Measurements from ENCODE around the gene XYLB.
"Not testable (repeated sequence)": the region's sequence is repeated elsewhere in the genome, so short reads cannot be mapped to it uniquely, and the experiment has no call there.

The XYLB gene

DNA sequence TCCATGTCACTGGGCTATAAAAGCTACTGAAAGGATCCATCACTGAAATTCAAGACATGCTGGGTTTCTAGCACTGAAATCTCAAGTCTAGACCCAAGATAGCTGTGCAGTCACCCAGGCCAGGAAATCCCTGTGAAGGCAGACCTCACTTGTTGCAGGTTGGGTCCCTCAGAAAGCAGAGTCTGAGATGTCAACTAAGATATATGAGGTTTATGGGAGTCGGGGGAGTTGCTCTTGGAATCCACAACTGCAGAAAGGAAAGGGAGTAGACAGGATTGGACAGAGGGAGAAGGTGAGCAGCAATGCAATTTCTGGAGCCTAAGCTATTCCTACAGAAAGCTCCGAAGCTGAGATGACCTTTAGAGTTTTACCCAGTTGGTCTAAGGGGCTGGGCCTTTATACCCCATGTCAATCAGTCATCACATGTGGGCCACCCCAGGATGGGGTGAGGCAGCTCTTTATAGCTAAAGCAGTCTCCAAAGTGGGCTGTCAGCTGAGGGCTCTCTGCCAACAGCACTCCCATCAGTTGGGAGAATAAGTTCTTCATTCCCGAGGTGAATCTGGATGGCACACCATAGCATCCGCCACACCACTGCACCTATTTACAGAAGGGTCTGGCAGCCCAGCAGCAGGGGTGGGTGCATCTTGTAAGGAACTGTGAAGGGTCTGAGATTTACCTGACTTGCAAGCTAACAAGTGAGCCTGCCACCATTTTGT, 54.8 kb downstream of the XYLB start:
- no peak for DNase-seq

DNA sequence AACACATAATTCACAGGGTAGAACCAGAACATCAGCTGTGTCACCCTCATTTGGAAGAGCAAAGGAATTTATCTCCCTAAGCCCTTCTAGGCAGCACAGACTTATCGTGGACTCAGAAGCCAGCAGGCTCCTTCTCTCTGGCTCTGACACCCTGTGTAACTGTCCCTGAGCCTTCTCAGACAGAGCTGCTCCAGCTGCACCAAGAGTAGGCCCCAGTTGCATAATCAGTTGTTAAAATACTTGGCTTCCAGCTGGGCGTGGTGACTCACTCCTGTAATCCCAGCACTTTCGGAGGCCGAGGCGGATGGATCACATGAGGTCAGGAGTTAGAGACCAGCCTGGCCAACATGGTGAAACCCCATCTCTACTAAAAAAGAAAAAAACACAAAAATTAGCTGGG, 57.7 kb downstream of the XYLB start:
- DNase-seq, result no peak

DNA sequence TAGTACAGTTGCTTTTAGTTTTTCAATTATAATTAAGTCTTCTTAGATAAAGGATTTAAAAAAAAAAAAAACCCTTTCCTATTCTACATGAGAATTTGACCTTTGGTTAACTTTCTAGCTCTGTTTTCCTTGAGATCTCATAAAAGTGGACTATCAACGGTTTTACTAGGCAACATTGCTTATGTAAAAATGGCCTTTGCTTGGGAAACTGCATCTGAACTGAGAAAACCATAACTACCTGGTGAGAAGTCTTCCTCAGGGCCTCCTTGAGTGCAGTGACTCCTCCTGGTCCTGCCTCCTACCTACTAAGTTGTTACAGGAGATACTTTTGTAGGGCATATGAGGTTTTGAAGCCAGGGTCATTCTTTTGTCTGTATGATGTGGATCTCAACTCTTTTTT, 65.0 kb downstream of the XYLB start:
- DNase-seq, result no peak

DNA sequence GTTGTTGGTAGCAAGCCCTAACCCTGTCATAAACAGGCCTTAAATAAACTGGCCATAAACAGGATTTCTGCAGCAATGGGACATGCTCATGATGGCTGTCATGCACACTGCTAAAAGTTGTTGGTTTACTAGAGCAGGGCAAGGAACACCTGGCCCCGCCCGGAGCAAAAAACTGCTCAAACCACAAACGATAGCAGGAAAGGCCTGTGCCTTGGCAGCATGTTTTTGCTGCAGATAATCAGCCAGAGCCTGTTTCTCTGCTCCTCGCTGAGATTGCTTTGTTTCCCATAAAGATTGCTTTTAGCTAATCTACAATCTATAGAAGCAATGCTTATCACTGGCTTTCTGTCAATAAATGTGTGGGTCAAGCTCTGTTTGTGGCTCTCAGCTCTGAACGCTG, 74.2 kb downstream of the XYLB start:
- DNase-seq, result not testable (repeated sequence)

DNA sequence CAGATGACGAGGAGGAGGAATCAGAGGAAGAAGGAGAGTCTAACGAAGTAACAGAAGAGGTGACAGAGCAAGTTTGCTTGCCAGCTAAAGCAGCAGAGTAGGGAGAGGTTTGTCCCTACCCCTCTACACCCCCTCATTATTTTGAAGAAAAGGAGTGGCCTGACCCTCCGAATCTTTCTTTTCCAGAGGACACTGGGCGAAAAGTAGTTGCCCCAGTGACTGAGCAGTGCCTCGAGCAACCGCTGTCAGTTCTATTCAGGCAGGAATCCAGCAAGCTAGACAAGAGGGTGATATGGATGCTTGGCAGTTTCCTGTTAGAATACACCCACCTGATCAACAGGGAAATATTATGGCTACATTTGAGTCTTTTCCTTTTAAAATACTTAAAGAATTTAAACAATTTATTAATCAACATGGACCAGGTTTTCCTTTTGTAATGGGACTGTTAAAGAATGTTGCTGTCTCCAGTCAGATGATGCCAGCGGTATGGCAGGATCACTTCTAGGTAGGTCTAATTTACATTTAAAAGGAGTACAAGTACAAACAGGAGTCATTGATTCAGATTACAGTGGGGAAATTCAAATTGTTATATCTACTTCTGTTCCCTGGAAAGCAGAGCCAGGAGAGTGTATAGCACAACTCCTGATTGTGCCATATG, 75.2 kb downstream of the XYLB start:
- DNase-seq, result no peak

DNA sequence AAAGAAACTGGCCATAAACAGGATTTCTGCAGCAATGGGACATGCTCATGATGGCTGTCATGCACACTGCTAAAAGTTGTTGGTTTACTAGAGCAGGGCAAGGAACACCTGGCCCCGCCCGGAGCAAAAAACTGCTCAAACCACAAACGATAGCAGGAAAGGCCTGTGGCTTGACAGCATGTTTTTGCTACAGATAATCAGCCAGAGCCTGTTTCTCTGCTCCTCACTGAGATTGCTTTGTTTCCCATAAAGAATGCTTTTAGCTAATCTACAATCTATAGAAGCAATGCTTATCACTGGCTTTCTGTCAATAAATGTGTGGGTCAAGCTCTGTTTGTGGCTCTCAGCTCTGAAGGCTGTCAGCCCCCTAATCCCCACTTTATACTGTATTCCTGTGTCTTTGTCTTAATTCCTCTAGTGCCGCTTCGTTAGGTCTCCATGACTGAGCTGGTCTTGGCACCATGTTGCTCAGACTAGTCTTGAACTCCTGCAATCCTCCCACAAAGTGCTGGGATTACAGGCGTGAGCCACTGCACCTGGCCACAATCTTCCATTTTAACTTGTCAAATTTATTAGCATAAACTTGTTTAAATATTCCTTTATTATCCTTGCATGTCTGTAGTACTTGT, 80.3 kb downstream of the XYLB start:
- DNase-seq, result not testable (repeated sequence)

DNA sequence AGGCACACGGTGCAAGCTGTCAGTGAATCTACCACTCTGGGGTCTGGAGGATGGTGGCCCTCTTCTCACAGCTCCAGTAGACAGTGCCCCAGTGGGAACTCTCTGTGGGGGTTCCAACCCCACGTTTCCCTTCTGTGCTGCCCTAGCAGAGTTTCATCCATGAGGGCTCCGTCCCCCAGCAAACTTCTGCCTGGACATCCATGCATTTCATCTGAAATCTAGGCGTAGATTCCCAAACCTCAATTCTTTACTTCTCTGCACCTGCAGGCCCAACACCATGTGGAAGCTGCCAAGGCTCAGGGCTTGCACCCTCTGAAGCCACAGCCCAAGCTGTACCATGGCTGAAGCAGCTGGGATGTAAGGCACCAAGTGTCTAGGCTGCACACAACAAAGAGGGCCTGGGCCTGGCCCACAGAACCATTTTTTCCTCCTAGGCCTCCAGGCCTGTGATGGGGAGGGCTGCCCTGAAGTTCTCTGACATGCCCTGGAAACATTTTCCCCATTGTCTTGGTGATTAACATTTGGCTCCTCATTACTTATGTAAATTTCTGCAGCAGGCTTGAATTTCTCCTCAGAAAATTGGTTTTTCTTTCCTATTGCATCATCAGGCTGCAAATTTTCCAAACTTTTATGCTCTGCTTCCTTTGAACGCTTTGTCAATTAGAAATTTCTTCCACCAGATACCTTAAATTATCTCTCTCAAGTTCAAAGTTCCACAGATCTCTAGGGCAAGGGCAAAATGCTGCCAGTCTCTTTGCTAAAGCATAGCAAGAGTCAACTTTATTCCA, 86.5 kb downstream of the XYLB start:
- DNase-seq, result not testable (repeated sequence)

DNA sequence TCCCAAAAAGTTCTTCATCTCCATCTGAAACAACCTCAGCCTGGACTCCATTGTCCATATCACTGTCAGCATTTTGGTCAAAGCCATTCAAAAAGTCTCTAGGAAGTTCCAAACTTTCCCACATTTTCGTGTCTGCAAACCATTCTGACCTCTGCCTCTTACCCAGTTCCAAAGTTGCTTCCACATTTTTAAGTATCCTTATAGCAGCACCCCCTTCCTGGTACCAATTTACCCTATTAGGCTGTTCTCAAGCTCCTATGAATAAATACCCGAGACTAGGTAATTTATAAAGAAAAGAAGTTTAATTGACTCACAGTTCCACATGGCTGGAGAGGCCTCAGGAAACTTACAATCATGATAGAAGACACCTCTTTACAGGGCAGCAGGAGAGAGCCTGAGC, 87.1 kb downstream of the XYLB start:
- DNase-seq, result not testable (repeated sequence)

DNA sequence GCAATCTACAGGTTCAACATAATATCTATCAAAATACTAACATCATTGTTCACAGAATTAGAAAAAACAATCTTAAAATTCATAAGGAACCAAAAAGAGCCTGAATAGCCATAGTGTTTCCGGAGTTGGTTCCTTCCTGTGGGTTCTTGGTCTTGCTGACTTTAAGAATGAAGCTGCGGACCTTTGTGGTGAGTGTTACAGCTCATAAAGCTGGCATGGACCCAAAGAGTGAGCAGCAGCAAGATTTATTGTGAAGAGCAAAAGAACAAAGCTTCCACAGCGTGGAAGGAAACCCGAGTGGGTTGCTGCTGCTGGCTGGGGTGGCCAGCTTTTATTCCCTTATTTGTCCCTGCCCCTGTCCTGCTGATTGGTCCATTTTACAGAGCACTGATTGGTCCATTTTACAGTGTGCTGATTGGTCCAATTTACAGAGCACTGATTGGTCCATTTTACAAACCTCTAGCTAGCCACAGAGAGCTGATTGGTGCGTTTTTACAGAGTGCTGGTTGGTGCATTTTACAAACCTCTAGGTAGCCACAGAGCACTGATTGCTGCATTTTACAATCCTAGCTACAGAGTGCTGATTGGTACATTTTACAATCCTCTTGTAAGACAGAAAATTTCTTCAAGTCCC, 92.0 kb downstream of the XYLB start:
- DNase-seq, result not testable (repeated sequence)

DNA sequence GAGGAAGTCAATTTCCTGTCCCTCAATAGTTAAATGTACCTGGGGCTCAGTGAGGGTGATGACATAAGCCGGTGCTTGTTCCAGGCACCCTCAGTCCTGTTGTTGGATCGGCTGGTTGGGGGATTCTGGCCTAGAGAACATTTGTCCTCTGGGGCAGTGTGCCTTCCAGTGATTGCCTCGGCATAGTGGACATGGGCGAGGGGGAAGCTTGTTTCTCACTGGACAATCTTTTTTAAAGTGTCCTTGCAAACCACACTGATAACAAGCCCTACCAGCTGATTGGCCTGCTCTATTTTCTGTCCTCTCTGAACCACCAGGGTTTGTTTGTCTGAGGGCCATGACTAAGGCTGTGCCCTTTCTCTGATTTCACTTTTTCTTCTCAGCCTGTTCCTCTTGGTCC, 96.6 kb downstream of the XYLB start:
- DNase-seq, result not testable (repeated sequence)

DNA sequence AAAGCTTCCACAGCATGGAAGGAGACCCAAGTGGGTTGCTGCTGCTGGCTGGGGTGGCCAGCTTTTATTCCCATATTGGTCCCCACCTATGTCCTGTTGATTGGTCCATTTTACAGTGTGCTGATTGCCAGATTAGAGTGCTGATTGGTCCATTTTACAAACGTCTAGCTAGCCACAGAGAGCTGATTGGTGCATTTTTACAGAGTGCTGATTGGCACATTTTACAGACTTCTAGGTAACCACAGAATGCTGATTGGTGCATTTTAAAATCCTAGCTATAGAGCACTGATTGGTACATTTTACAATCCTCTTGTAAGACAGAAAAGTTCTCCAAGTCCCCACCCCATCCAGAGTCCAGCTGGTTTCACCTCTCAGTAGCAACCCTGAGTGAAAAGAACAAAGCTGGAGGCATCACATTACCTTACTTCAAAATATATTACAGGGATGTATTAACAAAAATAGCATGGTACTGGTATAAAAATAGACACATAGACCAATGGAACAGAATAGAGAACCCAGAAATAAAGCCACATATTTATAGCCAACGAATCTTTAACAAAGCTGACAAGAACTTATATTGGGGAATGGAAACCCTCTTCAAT, 99.6 kb downstream of the XYLB start:
- DNase-seq, result no peak

DNA sequence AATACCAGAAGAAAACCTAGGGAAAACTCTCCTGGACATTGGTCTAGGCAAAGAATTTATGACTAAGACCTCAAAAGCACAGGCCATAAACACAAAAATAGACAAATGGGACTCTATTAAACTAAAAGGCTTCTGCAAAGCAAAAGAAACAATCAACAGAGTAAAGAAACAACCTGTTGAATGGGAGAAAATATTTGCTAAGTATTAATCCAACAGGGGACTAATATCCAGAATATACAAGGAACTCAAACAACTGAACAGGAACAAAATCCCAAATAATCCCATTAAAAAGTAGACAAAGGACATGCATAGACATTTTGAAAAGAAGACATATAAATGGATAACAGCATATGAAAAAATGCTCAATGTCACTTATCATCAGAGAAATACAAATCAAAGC, 100.2 kb downstream of the XYLB start:
- no peak for DNase-seq

DNA sequence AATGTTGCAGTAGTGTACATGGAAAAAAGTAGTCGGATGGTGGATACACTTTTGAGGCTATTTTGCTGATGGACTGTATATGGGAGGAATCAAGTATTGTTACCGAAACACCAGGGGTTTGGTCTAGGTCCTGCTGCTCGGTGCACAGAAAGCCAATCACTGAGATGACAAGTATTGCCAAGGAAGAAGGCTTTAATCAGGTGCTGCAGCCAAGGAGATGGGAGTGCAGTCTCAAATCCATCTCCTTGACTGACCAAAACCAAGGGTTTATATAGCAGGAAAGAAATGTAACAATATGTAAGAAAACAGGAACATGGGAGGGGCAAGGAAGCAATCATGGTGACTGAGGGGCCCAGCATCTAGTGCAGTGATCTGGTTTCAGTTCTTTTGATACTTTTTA, 104.3 kb downstream of the XYLB start:
- no peak for DNase-seq

DNA sequence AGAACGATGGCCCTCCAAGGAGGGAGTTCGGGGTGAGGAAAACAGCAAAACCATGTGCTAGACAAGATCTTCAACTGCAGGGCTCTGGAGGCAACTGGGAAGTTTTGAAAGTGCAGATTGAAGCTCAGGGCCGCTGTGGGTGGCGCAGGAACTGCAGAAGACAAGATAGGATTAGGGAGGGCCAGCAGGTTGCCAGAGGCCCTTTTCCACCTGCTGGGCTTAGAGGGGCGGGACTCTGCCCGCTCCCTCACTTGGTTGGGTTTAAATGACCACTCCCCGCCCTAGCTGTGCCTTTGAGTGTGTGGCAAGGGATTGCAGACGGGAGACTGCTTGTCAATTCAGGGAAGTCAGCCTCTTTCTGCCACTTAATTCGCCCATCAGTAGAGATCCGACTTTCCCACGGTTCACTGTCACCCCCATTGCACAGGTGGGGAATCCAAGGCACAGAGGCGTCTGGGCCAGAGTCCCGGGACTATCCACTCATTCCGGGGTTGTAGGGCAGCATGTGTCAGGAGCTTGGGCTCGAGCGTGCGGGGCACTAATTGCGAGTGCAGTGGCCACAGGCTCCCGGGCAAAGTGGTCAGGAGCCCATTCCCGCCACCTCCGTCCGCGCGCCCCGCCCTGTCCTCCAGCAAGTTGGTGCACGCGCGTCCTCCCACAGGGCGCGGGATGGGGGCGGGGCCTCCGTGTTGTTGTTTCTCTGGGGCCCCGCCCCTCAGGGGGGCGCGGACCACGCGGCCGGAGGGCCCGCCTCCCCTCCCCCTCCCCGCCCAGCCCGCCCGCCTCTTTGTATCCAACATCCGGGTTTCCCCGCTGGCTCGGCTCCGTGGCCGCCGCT, 106.7 kb downstream of the XYLB start, which contains the start of gene ACVR2B:
Gene ACVR2B (plus strand): TSS at position 816 of the 838 bp plus-strand sequence. CDS start 433 bp downstream, outside the sequence.
- DNase-seq, result peak; percentile 80 to 82

DNA sequence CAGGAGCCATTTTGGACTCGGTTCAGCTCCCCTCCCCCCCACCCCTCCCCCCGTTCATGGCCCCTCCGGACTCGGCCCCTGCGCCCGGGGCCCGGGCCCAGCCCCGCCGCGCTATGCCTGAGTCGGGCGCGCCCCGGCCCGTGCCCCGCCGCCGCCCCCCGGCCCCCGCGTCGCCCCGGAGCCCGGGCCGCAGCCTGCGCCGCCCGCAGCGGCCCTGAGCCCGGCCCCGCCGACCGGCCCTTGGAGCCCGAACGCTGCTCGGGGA, 107.3 kb downstream of the XYLB start:
- no peak for DNase-seq

DNA sequence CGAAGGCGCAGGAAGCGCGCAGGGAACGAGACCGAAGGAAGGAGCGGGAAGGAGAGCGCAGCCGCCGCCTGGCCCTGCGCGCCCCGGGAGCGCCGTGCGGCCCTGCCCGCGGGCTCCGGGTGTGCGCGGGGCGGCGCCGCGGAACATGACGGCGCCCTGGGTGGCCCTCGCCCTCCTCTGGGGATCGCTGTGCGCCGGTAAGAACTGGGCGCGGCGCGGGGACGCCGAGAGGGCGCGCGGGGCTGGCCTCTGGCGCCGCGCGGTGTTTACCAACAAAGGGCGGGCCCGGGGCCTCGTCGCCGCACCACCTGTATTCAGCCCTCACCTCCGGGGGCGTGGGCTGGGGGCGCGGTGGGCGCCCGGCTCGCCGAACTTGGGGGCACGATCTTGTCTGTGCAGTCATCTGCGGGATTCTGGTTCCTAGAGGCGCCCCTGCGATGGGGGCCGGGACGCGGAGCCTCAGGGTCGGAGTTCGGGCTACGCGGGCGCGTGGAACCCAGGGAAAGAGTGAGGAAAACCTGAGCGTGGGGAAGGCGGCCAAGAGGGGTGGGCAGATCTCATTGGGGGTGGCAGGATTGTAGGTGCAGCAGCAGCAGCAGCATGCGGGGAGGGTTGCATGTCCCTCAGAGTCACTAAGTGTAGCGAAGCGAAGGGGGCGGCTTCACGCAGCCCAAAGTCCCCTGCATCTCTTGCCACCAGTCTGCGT, 107.7 kb downstream of the XYLB start:
- DNase-seq, result peak; percentile 58 to 59

DNA sequence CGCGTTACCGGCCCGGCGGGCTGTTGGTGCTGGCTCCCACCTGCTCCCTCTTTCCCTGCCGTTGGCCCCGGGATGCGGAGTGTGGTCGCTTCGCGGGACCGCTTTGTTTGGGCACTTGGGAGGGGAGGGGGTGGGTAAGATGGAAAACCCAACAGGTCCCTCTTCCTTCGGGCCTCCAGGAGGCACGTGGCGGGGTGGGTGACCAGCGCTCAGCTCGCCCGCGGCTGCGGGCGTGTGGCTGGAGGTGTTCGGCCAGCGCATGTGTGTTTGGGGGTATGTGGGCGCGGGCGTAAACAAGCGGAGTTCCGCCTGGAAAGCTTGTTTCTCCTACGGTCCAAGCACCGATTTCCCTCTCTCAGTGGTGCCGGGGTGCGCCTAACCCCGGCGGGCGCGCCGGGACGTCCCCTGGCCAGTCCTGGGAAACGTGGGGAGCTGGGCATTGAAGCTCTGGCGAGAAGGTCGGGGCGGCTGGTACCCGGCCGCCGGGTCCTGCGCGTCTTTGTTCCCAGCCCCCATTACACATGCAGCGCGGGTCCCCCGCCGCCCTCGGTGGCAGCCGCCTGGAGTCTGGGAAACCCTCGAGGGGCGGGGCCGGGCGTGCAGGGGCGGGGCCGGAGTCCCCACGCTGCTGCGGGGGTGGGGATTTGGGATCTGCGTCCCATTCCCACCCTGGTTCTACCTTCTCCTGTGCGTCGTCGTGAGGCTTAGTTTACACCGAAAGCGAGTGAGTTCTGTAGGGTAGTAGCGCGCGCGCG, 108.5 kb downstream of the XYLB start:
- DNase-seq, result peak; percentile 64 to 66

DNA sequence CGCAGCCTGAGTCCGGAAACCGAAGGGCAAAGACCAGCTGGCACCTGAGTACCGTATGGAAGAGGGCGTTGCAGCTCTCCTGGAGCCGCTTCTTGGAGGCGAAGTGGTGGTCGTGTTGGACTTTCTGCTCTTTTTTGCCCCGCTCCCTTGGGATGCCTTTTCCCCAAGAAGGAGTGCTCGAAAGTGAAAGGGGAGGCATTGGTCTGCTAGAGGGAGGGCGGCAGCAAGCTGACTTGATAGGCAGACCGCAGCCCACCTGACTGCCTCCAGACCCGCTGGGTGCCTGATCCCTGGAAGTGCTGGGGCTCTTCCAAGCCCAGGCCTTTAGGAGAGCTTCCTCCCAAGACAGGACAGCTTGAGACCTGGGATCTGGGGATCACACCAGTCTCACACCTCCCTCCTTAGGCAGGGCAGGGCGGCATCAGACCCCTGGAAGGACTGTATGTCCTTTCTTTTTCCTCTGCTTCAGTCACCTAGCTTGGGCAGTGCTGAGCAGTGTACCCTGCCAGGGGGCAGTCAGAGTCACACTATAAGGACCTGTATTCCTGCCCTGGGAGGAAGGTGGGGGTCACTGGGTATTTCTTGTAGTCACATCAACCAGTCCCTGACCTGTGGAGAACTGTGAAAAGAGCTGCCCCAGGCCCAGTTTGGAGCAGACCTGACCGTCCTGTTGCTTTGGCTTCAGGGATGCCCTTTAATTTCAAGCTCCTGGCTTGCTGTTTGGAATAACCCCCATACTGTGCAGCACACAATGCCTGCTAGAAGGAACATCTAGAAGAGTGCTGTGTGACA, 109.2 kb downstream of the XYLB start:
- DNase-seq, result no peak

Measured in activated T-cell treated with anti-CD3 and anti-CD28 coated beads, Interleukin-2, amount 50 U/mL, for 48 hours (primary cell).